Mesenteric fat pad (tissue), 1 donor: ENCODE measurements around the gene NDUFB7. TPM values are rescaled to one million over a fixed set of nuclear protein-coding genes. Genes with fewer than 3 reads are reported as not detected.
A peak's percentile ranks its signal among the peaks of the same experiment; 100 is the strongest.

ENCODE experiments used
- DNase-seq: peaks from one replicate; pipeline ENCODE4 v3.0.0-alpha.2; 2020; ENCODE audit warnings: low spot score
- microRNA-seq: library from miRNA; unstranded; fragments of <30 nt; microRNA quantifications from one replicate; pipeline ENCODE4 v1.2.0, GENCODE V29; 2020; ENCODE audit warnings: borderline number of aligned reads
- total RNA-seq: library from RNA; stranded (reverse); fragmentation: NEBNext Ultra II Directional; extraction: Animal tissue kit (Norgen Biotek cat#: 25700); gene quantifications from one replicate; pipeline ENCODE4 v1.2.1, GENCODE V29; 2021
- donor health status: DM: yes; HTN: yes; CAD: no.

The NDUFB7 gene
- total RNA-seq, 1 donor from 2014 or later: 181 TPM

GRCh38 chr19:14525729-14526128 lies 46.1 kb downstream of the NDUFB7 start:
- DNase-seq: no peak

- DNase-seq: no peak
These were observed 51.3 kb downstream of the NDUFB7 start for GRCh38 chr19:14520543-14520942.

GRCh38 chr19:14519860-14520407 lies 51.9 kb downstream of the NDUFB7 start:
- DNase-seq: no peak

GRCh38 chr19:14519245-14519859 lies 52.5 kb downstream of the NDUFB7 start:
- no peak for DNase-seq

- DNase-seq: peak; percentile 93
These were observed 53.9 kb downstream of the NDUFB7 start, which contains the start of gene DNAJB1 for GRCh38 chr19:14517840-14518505. Gene DNAJB1, minus strand, starts transcription at chr19:14518397. Its CDS starts 48 bp downstream, at chr19:14518349.

GRCh38 chr19:14517446-14517839 lies 54.4 kb downstream of the NDUFB7 start:
- peak; percentile 89 for DNase-seq

- no peak for DNase-seq
These were observed 55.0 kb downstream of the NDUFB7 start for GRCh38 chr19:14516746-14517438.

Small RNA genes lying within 50 kb of the gene (microRNA-seq; reads per million reads assigned to microRNA genes)
- gene MIR639: not detected

Other genes starting within 250 kb of the NDUFB7 start
- 127 TPM for gene ADGRE5, start 190.6 kb downstream of the NDUFB7 start, total RNA-seq
- gene DDX39A, start 152.7 kb downstream of the NDUFB7 start, total RNA-seq: 53.0 TPM
- 142 TPM for gene PKN1, start 138.8 kb downstream of the NDUFB7 start, total RNA-seq
- 0.55 TPM for gene PTGER1, start 96.7 kb downstream of the NDUFB7 start, total RNA-seq
- gene GIPC1, start 75.9 kb downstream of the NDUFB7 start, total RNA-seq: 75.7 TPM
- gene DNAJB1, start 53.7 kb downstream of the NDUFB7 start, total RNA-seq: 111 TPM
- gene TECR, start 42.5 kb downstream of the NDUFB7 start, total RNA-seq: 119 TPM
- gene CLEC17A, start 11.0 kb upstream of the NDUFB7 start, total RNA-seq: not detected
- 0.19 TPM for gene ADGRE3, start 102.8 kb upstream of the NDUFB7 start, total RNA-seq
- gene ZNF333, start 118.0 kb upstream of the NDUFB7 start, total RNA-seq: 23.2 TPM
- gene ADGRE2, start 206.5 kb upstream of the NDUFB7 start, total RNA-seq: 10.9 TPM